Forelimb muscle (tissue), 1 donor: Measurements from ENCODE around the gene IL15. TPM values are rescaled to one million over a fixed set of nuclear protein-coding genes. Genes with fewer than 3 reads are reported as not detected.
"Not testable (repeated sequence)": the region's sequence is repeated elsewhere in the genome, so short reads cannot be mapped to it uniquely, and the experiment has no call there.

Source experiments
- DNase-seq: peaks from one replicate; pipeline ENCODE4 v3.0.0-alpha.2; 2013; ENCODE audit warnings: low read depth
- polyA plus RNA-seq: library from polyadenylated mRNA; unstranded; fragments of 120-200 nt; gene quantifications from one replicate; pipeline ENCODE4 v1.2.1, GENCODE V29; 2013; ENCODE audit not compliant: insufficient read length

The IL15 gene, protein sequence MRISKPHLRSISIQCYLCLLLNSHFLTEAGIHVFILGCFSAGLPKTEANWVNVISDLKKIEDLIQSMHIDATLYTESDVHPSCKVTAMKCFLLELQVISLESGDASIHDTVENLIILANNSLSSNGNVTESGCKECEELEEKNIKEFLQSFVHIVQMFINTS
- 8.7 TPM for polyA plus RNA-seq

DNA sequence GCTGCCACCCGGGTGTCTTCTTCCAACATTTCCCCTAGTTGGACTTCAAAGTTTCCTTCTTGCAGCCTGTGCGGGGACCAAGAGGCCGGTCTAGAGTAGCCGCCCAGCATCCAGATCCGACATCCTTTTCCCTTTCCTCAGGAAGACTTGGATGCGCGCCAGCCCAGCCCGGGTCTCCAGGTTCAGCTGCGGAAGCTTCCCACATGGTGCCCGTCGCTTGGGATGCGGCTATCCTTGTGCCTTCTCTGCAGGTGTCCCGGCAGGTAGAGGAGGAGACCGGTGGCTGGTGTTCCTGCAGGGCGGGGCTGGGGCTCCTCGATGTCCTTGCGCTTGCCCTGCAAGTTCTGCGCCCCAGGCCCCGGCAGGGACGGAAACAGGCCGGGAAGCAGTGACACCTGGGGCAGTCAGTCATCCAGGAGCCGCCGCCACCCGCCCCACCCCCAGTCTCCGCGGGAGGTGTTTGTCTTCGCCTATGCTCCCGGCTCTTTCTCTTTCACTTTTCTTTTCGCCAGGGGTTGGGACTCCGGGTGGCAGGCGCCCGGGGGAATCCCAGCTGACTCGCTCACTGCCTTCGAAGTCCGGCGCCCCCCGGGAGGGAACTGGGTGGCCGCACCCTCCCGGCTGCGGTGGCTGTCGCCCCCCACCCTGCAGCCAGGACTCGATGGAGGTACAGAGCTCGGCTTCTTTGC lies at the start of gene IL15:
Gene IL15 (plus strand): TSS at position 502 of the 689 bp plus-strand sequence. CDS start 82,882 bp downstream, outside the sequence.
- DNase-seq = no peak

DNA sequence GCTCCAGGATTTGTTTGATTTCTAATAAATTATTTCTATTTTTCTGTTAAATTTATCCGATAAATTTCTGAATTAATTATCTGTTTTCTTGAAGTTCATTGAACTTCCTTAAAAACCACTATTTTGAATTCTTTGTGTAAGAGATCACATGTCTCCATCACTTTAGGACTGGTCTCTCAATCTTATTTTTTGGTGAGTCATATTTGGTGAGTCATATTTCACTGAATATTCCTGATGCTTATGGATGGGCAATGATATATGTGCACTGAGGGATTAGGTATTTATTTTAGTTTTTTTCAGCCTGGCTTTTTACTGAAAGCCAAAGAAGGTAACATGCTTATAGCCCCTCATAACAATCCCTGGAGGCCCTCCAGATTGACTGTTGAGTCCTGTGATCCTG lies 48.5 kb upstream of the IL15 start:
- no peak for DNase-seq

- no peak for DNase-seq
Observed at GRCh38 chr4:141595531-141595930, 40.9 kb upstream of the IL15 start.

DNA sequence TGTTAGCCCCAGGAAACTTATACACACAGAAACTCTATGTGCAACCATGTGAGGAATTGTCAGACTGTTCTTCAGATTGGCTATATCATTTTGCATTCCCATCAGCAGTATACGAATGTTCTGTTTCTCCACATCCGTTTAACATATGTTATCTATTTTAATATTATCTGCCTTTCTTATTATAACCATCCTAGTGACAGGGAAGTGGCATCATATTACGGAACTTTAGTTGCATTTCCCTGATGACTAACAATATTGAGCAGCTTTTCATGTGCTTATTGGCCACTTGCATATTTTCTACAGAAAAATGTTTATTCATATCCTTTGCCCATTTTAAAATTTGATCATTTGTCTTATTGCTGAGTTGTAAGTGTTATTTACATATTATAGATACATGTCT lies 36.5 kb upstream of the IL15 start:
- no peak for DNase-seq

DNA sequence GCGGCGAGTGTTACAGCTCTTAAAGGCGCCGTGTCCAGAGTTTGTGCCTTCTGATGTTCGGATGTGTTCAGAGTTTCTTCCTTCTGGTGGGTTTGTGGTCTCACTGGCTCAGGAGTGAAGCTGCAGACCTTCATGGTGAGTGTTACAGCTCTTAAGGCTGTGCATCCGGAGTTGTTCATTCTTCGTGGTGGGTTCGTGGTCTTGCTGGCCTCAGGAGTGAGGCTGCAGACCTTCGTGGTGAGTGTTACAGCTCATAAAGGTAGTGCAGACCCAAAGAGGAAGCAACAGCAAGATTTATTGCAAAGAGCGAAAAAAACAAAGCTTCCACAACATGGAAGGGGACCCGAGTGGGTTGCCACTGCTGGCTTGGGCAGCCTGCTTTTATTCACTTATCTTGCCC lies 31.7 kb upstream of the IL15 start:
- DNase-seq = not testable (repeated sequence)

DNA sequence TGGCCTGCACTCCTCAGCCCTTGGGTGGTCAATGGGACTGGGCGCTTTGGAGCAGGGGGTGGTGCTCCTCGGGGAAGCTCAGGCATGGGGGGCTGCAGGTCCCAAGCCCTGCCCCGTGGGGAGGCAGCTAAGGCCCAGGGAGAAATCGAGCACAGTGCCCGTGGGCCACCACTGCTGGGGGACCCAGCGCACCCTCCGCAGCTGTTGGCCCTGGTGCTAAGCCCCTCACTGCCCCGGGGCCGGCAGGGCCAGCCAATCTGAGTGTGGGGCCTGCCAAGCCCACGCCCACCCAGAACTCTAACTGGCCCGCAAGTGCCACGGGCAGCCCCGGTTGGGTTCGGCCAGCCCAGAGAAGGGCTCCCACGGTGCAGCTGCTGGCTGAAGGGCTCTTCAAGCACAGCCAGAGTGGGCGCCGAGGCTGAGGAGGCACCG lies 30.9 kb upstream of the IL15 start:
- no peak for DNase-seq

DNA sequence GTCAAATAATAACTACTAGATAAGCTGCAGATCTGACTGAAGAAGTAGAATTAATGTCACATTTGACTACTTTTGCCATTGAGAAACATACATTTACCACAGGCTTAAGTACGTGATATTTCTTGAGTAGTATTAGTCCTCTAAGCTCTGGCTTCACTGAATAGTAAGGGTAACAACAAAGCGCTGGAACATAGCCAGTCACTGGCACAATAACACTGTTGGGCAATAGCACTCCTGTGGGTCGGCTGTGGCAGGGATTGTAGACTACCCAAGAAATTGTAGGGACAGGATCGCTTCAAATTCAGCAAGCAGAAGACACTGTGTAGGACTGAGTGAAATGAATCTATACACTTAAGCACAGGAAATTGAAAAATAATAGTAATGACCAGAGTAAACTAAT lies 27.1 kb upstream of the IL15 start:
- no peak for DNase-seq

DNA sequence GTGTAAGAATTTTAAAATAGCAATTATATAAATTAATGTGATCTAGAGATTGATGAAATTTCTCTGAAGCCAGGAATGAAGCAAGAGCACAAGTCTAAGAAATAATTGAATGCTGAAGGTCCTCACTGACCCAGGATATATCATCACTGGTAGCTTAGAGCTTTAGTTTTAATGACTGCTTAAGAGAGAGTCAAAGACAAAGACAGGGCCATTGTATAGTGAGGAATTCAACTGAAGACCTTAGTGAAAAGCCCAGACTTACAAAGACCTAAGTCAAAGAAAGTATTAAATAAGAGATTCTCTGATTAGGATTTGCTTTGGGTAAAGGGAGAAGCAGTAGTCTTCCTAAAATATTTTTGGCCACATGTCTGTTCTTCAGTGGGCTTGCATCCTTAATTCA lies 26.0 kb upstream of the IL15 start:
- no peak for DNase-seq

GRCh38 chr4:141614878-141615586 lies 21.4 kb upstream of the IL15 start:
- no peak for DNase-seq

GRCh38 chr4:141615587-141615918 lies 20.8 kb upstream of the IL15 start:
- not testable (repeated sequence) for DNase-seq

GRCh38 chr4:141620715-141621114 lies 15.7 kb upstream of the IL15 start:
- no peak for DNase-seq

DNA sequence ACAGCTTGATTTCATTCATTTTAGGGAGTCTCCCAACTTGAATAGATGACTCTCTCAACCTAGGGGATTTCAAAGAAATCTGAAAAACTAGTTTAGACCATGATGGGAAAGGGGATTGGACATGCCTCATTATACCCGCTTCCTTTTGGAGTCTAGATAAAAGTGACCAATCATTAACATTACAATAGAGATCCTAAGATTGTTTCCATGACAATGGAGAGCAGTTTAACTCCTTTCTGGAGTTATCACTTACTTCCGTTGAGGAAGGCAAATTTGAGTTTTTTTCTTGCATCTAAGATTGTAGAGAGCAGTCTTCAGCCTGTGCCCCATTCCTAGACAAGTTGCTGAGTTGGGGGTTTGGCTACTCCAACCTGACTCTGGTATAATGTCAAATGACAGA lies 11.4 kb upstream of the IL15 start:
- DNase-seq = no peak

GRCh38 chr4:141630854-141631253 lies 5.5 kb upstream of the IL15 start:
- DNase-seq = no peak

DNA sequence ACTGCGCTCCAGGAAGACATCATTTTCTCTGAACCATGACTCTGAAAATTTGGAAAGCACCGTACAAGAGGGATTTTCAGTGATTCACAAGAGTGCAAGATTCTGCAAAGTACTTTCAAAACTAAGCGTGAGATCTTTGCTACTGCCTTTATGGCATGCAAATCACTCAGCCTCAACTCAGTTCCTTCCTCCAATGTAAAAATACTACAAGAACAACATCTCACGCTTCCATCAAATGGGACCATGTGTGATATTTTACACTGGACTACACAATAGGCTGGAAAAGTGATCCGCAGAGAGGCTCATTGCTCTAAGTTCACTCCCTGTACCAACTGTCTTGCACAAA lies 674 bp upstream of the IL15 start:
- no peak for DNase-seq

DNA sequence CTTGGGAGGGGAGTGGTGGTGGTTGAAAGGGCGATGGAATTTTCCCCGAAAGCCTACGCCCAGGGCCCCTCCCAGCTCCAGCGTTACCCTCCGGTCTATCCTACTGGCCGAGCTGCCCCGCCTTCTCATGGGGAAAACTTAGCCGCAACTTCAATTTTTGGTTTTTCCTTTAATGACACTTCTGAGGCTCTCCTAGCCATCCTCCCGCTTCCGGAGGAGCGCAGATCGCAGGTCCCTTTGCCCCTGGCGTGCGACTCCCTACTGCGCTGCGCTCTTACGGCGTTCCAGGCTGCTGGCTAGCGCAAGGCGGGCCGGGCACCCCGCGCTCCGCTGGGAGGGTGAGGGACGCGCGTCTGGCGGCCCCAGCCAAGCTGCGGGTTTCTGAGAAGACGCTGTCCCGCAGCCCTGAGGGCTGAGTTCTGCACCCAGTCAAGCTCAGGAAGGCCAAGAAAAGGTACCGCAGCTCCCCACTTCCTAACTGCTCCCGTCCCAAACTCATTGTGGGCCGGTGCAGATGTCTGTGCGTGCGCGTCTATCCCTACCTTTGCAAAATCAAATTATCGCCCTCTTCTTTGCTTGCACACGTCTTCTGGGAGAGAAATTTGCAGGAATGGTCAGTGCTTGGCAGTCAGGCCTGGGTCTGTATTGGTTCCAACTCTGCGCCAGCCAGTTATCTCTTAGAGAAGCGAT lies 533 bp downstream of the IL15 start:
- DNase-seq = no peak

DNA sequence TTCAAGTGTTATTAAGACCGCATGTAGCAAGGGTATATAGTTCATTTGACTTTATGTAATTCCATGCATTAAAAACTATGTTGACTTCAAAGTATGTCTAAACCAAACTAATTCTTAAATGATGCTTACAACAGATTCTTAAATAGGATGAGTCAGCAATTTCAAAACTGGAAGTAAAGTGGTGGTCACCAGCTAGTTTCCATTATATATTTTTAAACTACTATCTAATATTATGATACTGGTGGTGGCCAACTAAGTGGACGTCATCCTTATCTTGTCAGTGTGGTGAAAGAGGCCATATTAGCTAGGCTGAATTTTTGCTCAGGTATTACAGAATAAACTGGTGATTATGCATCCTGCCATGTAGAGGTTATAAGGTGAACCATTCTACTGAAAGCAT lies 1.2 kb downstream of the IL15 start:
- no peak for DNase-seq

- no peak for DNase-seq
Observed at GRCh38 chr4:141638230-141638629, 1.8 kb downstream of the IL15 start.

DNA sequence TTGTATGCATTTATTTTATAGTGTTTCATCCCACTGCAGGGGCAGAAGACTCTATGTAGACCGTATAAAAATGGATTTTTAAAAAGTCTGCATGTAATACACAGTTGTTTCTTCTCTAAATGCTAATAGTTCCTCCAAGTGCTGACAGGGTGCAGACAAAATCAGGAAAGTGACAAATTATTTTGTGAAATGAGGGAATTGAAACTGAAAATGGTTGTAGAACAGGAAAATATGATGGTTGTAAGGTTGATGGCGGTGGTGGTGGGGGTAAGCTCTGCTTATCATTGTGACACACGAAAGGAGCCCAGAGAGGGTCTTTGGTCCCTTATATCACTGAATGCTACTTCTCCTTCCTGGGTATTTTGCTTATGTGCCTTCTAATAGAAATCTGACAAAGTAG lies 4.3 kb downstream of the IL15 start:
- DNase-seq = no peak

- no peak for DNase-seq
Observed at GRCh38 chr4:141642063-141642462, 5.7 kb downstream of the IL15 start.

GRCh38 chr4:141642711-141643110 lies 6.3 kb downstream of the IL15 start:
- no peak for DNase-seq

DNA sequence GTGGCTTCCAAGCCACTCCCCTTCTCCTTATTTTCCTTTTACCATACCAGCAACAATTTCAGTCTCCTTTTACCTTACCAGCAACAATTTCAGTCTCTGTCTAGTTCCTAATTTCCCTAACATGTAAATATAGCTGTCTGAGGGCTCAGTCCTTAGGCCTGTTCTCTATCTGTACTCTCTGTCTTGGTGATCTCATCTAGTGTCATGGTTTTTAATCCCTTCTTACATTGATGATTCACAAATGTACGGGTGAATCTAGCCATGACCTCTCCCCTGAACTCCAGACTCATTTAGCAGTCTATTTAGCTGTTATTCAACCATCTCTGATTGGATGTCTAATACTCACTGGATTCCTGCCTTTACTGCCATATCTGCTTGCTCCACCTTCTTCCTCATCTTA lies 7.2 kb downstream of the IL15 start:
- DNase-seq = no peak

DNA sequence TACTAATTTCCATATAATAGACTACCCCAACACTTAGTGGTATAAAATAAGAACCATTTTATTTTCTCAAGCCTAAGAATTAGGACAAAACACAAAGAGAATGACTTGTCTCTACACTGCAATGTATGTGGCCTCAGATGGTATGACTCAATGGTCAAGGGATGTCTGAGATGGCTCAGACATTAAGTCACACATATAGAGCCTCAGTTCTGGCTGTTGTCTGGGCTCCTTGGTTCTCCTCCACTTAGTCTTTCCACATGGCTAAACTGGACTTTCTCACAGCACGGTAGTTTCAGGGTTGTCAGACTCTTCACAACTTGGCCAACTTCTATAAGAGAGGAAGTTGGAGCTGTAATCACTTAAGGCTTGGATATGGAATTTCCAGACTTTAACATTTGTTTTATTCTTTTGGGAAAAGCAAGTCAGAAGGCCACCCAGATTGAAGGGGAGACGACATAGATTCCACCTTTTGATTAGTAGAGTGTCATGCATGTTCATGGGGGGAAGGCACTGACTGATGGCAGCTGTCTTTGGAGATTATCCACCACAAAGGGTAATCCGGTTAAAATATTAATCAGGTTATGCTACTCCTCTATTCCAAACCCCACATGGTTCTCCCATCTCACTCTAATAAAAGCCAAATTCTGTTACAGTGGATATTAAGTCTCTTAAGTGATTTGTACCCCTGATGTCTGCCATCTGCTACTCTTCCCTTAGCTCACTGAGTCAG lies 9.4 kb downstream of the IL15 start:
- no peak for DNase-seq
